Ascending aorta (tissue), 2 donors: ENCODE measurements around the gene ZNF587. TPM values are rescaled to one million over a fixed set of nuclear protein-coding genes. Genes with fewer than 3 reads are reported as not detected.
"Not testable (repeated sequence)": the region's sequence is repeated elsewhere in the genome, so short reads cannot be mapped to it uniquely, and the experiment has no call there.

Source experiments
- DNase-seq, 2 donors: peaks; one replicate each; pipeline ENCODE4 v3.0.0-alpha.2; 2019; ENCODE audit warnings: low spot score in 2 of 2
- H3K27ac ChIP-seq, 2 donors: fragments of 200-600 bp; sonication (generic); one replicate each; pipeline ENCODE4 v1.5.1; 2016 to 2017; ENCODE audit warnings: mild to moderate bottlenecking in 1 of 2
- H3K27me3 ChIP-seq: fragments of 200-600 bp; sonication (generic); one replicate; pipeline ENCODE4 v1.5.1; 2017
- H3K36me3 ChIP-seq, 2 donors: fragments of 200-600 bp; sonication (generic); one replicate each; pipeline ENCODE4 v1.5.1; 2016
- H3K4me1 ChIP-seq, 2 donors: fragments of 200-600 bp; sonication (generic); one replicate each; pipeline ENCODE4 v1.5.1; 2016 to 2017; ENCODE audit warnings: mild to moderate bottlenecking in 1 of 2
- H3K4me3 ChIP-seq, 2 donors: fragments of 200-600 bp; sonication (generic); one replicate each; pipeline ENCODE4 v1.5.1; 2016 to 2017; ENCODE audit warnings: mild to moderate bottlenecking in 1 of 2
- H3K9me3 ChIP-seq, 2 donors: fragments of 200-600 bp; sonication (generic); one replicate each; pipeline ENCODE4 v1.5.1; 2016
- CTCF ChIP-seq, 3 experiments: fragments of 200-600 bp in 2 of 3; fragments of 450-650 bp in 1 of 3; sonication (generic) in 2 of 3; IDR thresholded peaks; one replicate each; pipeline ENCODE4 v1.5.1; 2016 to 2019; ENCODE audit warnings: antibody characterized with exemption in 3 of 3, mild to moderate bottlenecking in 1 of 3, moderate library complexity in 1 of 3
- intact Hi-C: fragments of 100-400 bp; cut with DNase I; formaldehyde crosslinking; loops from one replicate; pipeline ENCODE4 v1.15.1; 2023
- total RNA-seq: library from RNA; depleted of rRNA; stranded (reverse); fragments of >200 nt; gene quantifications from one replicate; pipeline ENCODE4 v1.1.0, GENCODE V29; 2016

Gene ZNF587
- total RNA-seq, 1 donor from 2014 or later: 12.9 TPM

GRCh38 chr19:57888560-57889231 lies 39.0 kb downstream of the ZNF587 start, which contains the start of gene ZNF814:
Gene ZNF814 (minus strand): TSS chr19:57889037. CDS start chr19:57888802, 235 bp downstream.
- Histone ChIP-seq H3K4me1 (no peaks in the 10 kb centered on the region), H3K27me3 (no peaks in the 10 kb centered on the region), H3K9me3 (peaks cover 22 to 67% of the 10 kb centered on the region in 2 donors), H3K36me3 (no peaks in the 10 kb centered on the region), H3K27ac (no peak within 1 kb of the TSS), H3K4me3 (peak within 1 kb of the TSS; percentile 44 to 63)
- intact Hi-C loops: no loop called here
- DNase-seq: peak; percentile 31 to 84
- TF ChIP-seq CTCF (IDR thresholded peaks at IDR 0.05): peak in 1 of 3 experiments; percentile 9

GRCh38 chr19:57890706-57891105 lies 41.0 kb downstream of the ZNF587 start:
- H3K27me3 ChIP-seq, H3K36me3 ChIP-seq, H3K4me3 ChIP-seq, H3K27ac ChIP-seq, DNase-seq, intact Hi-C loops, H3K4me1 ChIP-seq: not testable (repeated sequence)
- peaks cover 11 to 68% of the 10 kb centered on the region in 2 donors for H3K9me3 ChIP-seq

- Histone ChIP-seq H3K9me3 (peaks cover 34 to 86% of the 10 kb centered on the region in 2 donors), H3K27ac (no peak overlapping the region), H3K4me1 (no peaks in the 10 kb centered on the region), H3K27me3 (no peaks in the 10 kb centered on the region), H3K36me3 (peaks cover 0 to 6% of the 10 kb centered on the region in 2 donors), H3K4me3 (no peak overlapping the region)
- TF ChIP-seq CTCF (IDR thresholded peaks at IDR 0.05): no peak
- DNase-seq: no peak
- intact Hi-C loops: no loop called here
These were observed 50.7 kb downstream of the ZNF587 start for GRCh38 chr19:57900311-57900710.

GRCh38 chr19:57903618-57904184 lies 54.0 kb downstream of the ZNF587 start:
- H3K27ac ChIP-seq: no peak overlapping the region
- H3K9me3 ChIP-seq: peaks cover 60 to 96% of the 10 kb centered on the region in 2 donors
- intact Hi-C loops: no loop called here
- H3K27me3 ChIP-seq: no peaks in the 10 kb centered on the region
- no peak for TF ChIP-seq CTCF (IDR thresholded peaks at IDR 0.05)
- H3K4me3 ChIP-seq: no peak overlapping the region
- DNase-seq: no peak
- no peaks in the 10 kb centered on the region for H3K4me1 ChIP-seq
- peaks cover 14 to 29% of the 10 kb centered on the region in 2 donors for H3K36me3 ChIP-seq

- TF ChIP-seq CTCF (IDR thresholded peaks at IDR 0.05): no peak
- Histone ChIP-seq H3K27ac (no peak overlapping the region), H3K4me3 (no peak overlapping the region), H3K36me3 (peaks cover 23 to 41% of the 10 kb centered on the region in 2 donors), H3K27me3 (no peaks in the 10 kb centered on the region), H3K4me1 (no peaks in the 10 kb centered on the region), H3K9me3 (peaks cover 62 to 93% of the 10 kb centered on the region in 2 donors)
- DNase-seq: no peak
- intact Hi-C loops: no loop called here
These were observed 55.6 kb downstream of the ZNF587 start for GRCh38 chr19:57905258-57905657.

GRCh38 chr19:57907394-57907793 lies 57.7 kb downstream of the ZNF587 start:
- TF ChIP-seq CTCF (IDR thresholded peaks at IDR 0.05): no peak
- Histone ChIP-seq H3K4me3 (no peak overlapping the region), H3K4me1 (no peaks in the 10 kb centered on the region), H3K27me3 (no peaks in the 10 kb centered on the region), H3K36me3 (peaks cover 41 to 62% of the 10 kb centered on the region in 2 donors), H3K9me3 (peaks cover 72 to 95% of the 10 kb centered on the region in 2 donors), H3K27ac (no peak overlapping the region)
- no peak for DNase-seq
- intact Hi-C loops: no loop called here
